Caco-2 (cell line): Measurements from ENCODE around the gene CBY2. TPM values are rescaled to one million over a fixed set of nuclear protein-coding genes. Genes with fewer than 3 reads are reported as not detected.

Source experiments
- Bru-seq: library from RNA; stranded (reverse); fragments of 400-500 nt; gene quantifications from one replicate; lab custom pipeline; 2021; lab: Mats Ljungman, UMichigan
- BruChase-seq, 2 experiments: library from RNA; stranded (reverse); fragments of 400-500 nt; gene quantifications; one replicate each; lab custom pipeline; 2021; lab: Mats Ljungman, UMichigan
- BruUV-seq: library from RNA; stranded (reverse); fragments of 400-500 nt; replicated peaks from 2 replicates; lab custom pipeline; 2021; lab: Mats Ljungman, UMichigan
- CTCF ChIA-PET: fragments of 300-600 bp; sonication (Branson Sonifier 250); formaldehyde crosslinking; loops from one replicate; lab custom pipeline; 2022; ENCODE audit warnings: antibody characterized with exemption; lab: Charles Lee
- POLR2A ChIA-PET: fragments of 300-600 bp; sonication (Branson Sonifier 250); formaldehyde crosslinking; loops from one replicate; lab custom pipeline; 2022; ENCODE audit warnings: antibody characterized with exemption; lab: Charles Lee
- DNase-seq, 2 experiments: peaks; one replicate each; pipeline versions ENCODE4 v3.0.0 to v3.0.0-alpha.2; 2020 to 2022
- H3K27me3 ChIP-seq: replicated peaks from 2 replicates; pipeline ENCODE4 v1.6.0; 2011; ENCODE audit warnings: low read length; ENCODE audit not compliant: control insufficient read depth, insufficient read depth
- H3K36me3 ChIP-seq: 2 replicates; pipeline ENCODE4 v1.5.1; 2011; ENCODE audit warnings: low read length; ENCODE audit not compliant: control insufficient read depth, insufficient read depth
- H3K4me1 ChIP-seq: fragments of 250-450 bp; sonication (Bioruptor Pico); 2 replicates; pipeline ENCODE4 v1.5.1; 2020; ENCODE audit warnings: mild to moderate bottlenecking
- H3K4me3 ChIP-seq: 2 replicates; pipeline ENCODE4 v1.5.1; 2011; ENCODE audit warnings: low read depth, mild to moderate bottlenecking, control low read depth, low read length
- H3K9me3 ChIP-seq: fragments of 250-450 bp; sonication (Bioruptor Pico); 2 replicates; pipeline ENCODE4 v1.5.1; 2020; ENCODE audit warnings: mild to moderate bottlenecking, moderate library complexity
- H3K27ac Mint-ChIP-seq: one replicate; pipeline ENCODE4 v1.8.0; 2022; ENCODE audit warnings: mixed read lengths; ENCODE audit not compliant: unreplicated experiment
- H3K27me3 Mint-ChIP-seq: one replicate; pipeline ENCODE4 v1.8.0; 2022; ENCODE audit warnings: mixed read lengths; ENCODE audit not compliant: insufficient read depth, unreplicated experiment
- H3K36me3 Mint-ChIP-seq: one replicate; pipeline ENCODE4 v1.8.0; 2022; ENCODE audit warnings: mild to moderate bottlenecking, mixed read lengths; ENCODE audit not compliant: insufficient read depth, unreplicated experiment
- H3K4me1 Mint-ChIP-seq: one replicate; pipeline ENCODE4 v1.8.0; 2022; ENCODE audit warnings: low read depth, mixed read lengths; ENCODE audit not compliant: unreplicated experiment
- H3K4me3 Mint-ChIP-seq: one replicate; pipeline ENCODE4 v1.8.0; 2022; ENCODE audit warnings: mild to moderate bottlenecking, moderate library complexity, mixed read lengths; ENCODE audit not compliant: unreplicated experiment
- H3K9me3 Mint-ChIP-seq: one replicate; pipeline ENCODE4 v1.8.0; 2022; ENCODE audit warnings: mixed read lengths; ENCODE audit not compliant: unreplicated experiment
- intact Hi-C: fragments of 100-400 bp; cut with micrococcal nuclease; formaldehyde crosslinking; loops from one replicate; pipeline ENCODE4 v1.10.0; 2022; ENCODE audit not compliant: unreplicated experiment
- long read RNA-seq: library from polyadenylated mRNA; stranded (forward); transcript quantifications from one replicate; pipeline ENCODE4 v2.0.0, GENCODE V29; 2022
- total RNA-seq: library from RNA; stranded (reverse); gene quantifications from 2 replicates; pipeline ENCODE4 v1.2.3, GENCODE V29; 2022
- TF ChIP-seq, protein P1 (sequence below), 2 experiments: fragments of 200-600 bp in 1 of 2; IDR thresholded peaks; 1 replicate in 1 of 2; 2 replicates in 1 of 2; pipeline versions ENCODE4 v1.5.1 to v1.8.0; 2011 to 2022; ENCODE audit warnings: antibody characterized with exemption in 1 of 2, control low read depth in 1 of 2, inconsistent platforms in 1 of 2, low read depth in 1 of 2, low read length in 1 of 2, mild to moderate bottlenecking in 1 of 2, moderate library complexity in 1 of 2; ENCODE audit not compliant: insufficient read depth in 1 of 2, severe bottlenecking in 1 of 2, unreplicated experiment in 1 of 2

The CBY2 gene
- total RNA-seq (0.67 and 0.91 TPM in 2 replicates), Bru-seq, nascent RNA (percentile 32 among the genes with signal in this experiment), BruChase-seq, experiment 1, labeled RNA remaining after a 2-hour chase (percentile 26 among the genes with signal in this experiment), BruChase-seq, experiment 2, labeled RNA remaining after a 6-hour chase (percentile 19 among the genes with signal in this experiment)
- long read RNA-seq, partial matches to known transcripts: 0 of 2 reads
- long read RNA-seq, other reads (novel, unspliced or antisense): 2 of 2 reads

DNA sequence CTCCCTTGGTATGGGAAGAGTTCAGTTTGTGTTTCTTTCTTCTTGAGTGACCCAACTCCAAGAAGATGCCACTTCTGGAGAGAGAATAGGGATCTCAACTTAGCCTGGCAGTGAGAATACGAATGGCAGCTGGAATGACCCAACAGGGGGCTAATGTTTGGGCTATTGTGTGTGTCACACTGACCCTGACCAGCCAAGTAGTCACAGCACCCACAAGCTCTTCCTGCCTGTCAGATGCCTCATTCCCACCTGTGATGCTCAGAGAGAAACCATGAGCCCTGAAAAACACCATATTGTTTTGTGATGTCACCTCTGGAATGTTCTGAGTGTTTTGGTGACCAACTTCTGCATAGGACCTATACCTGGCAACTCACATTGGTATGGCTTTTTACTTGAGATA is at the start of gene CBY2:
Gene CBY2, plus strand, starts transcription at position 233 of the 400 bp plus-strand sequence. Its CDS starts 71 bp downstream, at position 304.
- Mint-ChIP-seq H3K36me3 (no peaks in the 10 kb centered on the region), H3K27me3 (peaks cover 2% of the 10 kb centered on the region), H3K9me3 (no peaks in the 10 kb centered on the region), H3K4me3 (no peak within 1 kb of the TSS), H3K4me1 (no peaks in the 10 kb centered on the region), H3K27ac (no peak within 1 kb of the TSS)
- TF ChIP-seq, protein P1, sequence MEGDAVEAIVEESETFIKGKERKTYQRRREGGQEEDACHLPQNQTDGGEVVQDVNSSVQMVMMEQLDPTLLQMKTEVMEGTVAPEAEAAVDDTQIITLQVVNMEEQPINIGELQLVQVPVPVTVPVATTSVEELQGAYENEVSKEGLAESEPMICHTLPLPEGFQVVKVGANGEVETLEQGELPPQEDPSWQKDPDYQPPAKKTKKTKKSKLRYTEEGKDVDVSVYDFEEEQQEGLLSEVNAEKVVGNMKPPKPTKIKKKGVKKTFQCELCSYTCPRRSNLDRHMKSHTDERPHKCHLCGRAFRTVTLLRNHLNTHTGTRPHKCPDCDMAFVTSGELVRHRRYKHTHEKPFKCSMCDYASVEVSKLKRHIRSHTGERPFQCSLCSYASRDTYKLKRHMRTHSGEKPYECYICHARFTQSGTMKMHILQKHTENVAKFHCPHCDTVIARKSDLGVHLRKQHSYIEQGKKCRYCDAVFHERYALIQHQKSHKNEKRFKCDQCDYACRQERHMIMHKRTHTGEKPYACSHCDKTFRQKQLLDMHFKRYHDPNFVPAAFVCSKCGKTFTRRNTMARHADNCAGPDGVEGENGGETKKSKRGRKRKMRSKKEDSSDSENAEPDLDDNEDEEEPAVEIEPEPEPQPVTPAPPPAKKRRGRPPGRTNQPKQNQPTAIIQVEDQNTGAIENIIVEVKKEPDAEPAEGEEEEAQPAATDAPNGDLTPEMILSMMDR (IDR thresholded peaks at IDR 0.05; ENCODE audit: insufficient read depth in 1 of 2, low read depth in 1 of 2, low read length in 1 of 2, severe bottlenecking in 1 of 2, unreplicated experiment in 1 of 2): no peak
- intact Hi-C loops: no loop called here
- Histone ChIP-seq H3K9me3 (no peaks in the 10 kb centered on the region), H3K27me3 (no peaks in the 10 kb centered on the region), H3K4me1 (no peaks in the 10 kb centered on the region), H3K4me3 (no peak within 1 kb of the TSS), H3K36me3 (no peaks in the 10 kb centered on the region)
- POLR2A ChIA-PET: no interaction called here
- DNase-seq: no peak
- no TSS peak for BruUV-seq
- CTCF ChIA-PET: no interaction called here

DNA sequence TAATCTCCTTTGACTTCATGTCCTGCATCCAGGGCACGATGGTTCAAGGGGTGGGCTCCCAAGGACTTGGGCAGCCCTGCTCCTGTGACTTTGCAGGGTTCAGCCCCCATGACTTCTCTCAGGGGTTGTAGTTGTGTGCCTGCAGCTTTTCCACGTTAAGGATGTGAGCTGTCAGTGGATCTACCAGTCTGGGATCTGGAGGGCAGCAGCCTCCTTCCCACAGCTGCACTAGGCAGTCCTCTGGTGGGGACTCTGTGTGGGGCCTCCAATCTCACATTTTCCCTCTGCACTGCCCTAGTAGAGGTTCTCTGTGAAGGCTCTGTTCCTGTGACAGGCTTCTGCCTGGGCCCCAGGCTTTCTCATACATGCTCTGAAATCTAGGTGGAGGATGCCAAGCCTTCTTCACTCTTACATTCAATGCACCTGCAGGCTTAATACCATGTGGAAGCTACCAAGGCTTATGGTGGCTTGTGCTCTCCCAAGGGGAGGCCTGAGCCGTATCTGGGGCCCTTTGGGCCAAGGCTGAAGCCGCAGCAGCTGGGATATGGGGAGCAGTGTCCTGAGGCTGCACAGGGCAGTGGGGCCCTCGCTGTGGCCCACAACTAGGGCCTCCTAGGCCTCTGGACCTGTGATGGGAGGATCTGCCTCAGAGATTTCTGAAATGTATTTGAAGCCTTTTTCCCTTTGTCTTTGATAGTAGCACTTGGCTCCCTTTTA is 47.3 kb upstream of the CBY2 start:
- no peaks in the 10 kb centered on the region for H3K36me3 ChIP-seq
- H3K4me1 ChIP-seq: no peaks in the 10 kb centered on the region
- H3K27me3 ChIP-seq: no peaks in the 10 kb centered on the region
- no TSS peak for BruUV-seq
- Mint-ChIP-seq H3K36me3 (no peaks in the 10 kb centered on the region), H3K9me3 (peaks cover 15% of the 10 kb centered on the region), H3K4me3 (no peak overlapping the region), H3K27me3 (peaks cover 5% of the 10 kb centered on the region), H3K27ac (no peak overlapping the region), H3K4me1 (no peaks in the 10 kb centered on the region)
- no peak overlapping the region for H3K4me3 ChIP-seq
- intact Hi-C loops: no loop called here
- ChIA-PET CTCF (no interaction called here), POLR2A (no interaction called here)
- TF ChIP-seq, protein P1 (IDR thresholded peaks at IDR 0.05; ENCODE audit: insufficient read depth in 1 of 2, low read depth in 1 of 2, low read length in 1 of 2, severe bottlenecking in 1 of 2, unreplicated experiment in 1 of 2): no peak
- no peak for DNase-seq
- H3K9me3 ChIP-seq: peaks cover 12% of the 10 kb centered on the region; the same call in 1 of the 2 replicates

DNA sequence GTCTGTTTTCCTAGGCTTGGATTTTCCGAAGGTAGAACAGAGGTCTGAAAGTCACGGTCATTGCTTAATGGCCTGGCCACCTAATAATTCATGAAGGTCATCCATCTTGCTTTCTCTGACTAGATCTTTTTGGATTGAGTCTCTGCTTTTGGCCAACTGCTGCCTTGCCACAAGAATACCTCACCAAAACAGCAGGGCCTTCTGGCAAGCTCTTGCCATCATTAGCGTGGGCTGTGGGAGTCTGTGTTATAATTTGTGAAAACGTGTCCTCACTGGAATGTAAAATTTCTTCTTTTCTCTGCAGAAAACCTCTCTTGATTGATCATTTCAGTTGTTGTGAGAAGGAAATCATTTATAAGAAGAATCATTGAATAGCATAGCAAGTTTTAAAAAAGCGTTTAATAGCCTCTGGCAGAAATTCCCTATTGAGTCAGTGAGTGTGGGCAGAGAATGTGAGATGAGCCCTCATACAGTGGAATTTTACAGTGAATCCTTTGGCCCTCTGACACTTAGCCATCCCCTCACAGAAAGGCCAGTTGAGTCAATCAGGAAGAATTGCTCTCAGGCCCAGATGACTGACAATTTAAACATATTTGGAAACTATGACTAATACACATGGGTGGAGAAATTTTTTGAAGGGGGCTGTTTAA is 43.4 kb upstream of the CBY2 start:
- DNase-seq: no peak
- H3K27ac Mint-ChIP-seq: no peak overlapping the region
- H3K27me3 Mint-ChIP-seq: peaks cover 4% of the 10 kb centered on the region
- TF ChIP-seq, protein P1 (IDR thresholded peaks at IDR 0.05; ENCODE audit: insufficient read depth in 1 of 2, low read depth in 1 of 2, low read length in 1 of 2, severe bottlenecking in 1 of 2, unreplicated experiment in 1 of 2): no peak
- no TSS peak for BruUV-seq
- H3K36me3 Mint-ChIP-seq: no peaks in the 10 kb centered on the region
- ChIA-PET CTCF (no interaction called here), POLR2A (no interaction called here)
- intact Hi-C loops: no loop called here
- Histone ChIP-seq H3K4me1 (no peaks in the 10 kb centered on the region), H3K27me3 (no peaks in the 10 kb centered on the region), H3K9me3 (0 out of 2 replicates have a peak, but pooled peaks cover 3% of the 10 kb centered on the region), H3K4me3 (no peak overlapping the region), H3K36me3 (no peaks in the 10 kb centered on the region)
- H3K9me3 Mint-ChIP-seq: peaks cover 24% of the 10 kb centered on the region
- H3K4me3 Mint-ChIP-seq: no peak overlapping the region
- H3K4me1 Mint-ChIP-seq: no peaks in the 10 kb centered on the region
